Right renal cortex interstitium (tissue), 3 donors: ENCODE results near the gene RALGAPA2. TPM values are rescaled to one million over a fixed set of nuclear protein-coding genes. Genes with fewer than 3 reads are reported as not detected.

ENCODE experiments used
- DNase-seq, 3 donors: peaks; one replicate each; pipeline ENCODE4 v3.0.0-alpha.2; 2013; ENCODE audit warnings: low read depth in 3 of 3, low spot score in 2 of 3
- polyA plus RNA-seq, 3 donors: library from polyadenylated mRNA; unstranded; fragments of 120-200 nt; gene quantifications; one replicate each; pipeline ENCODE4 v1.2.1, GENCODE V29; 2013; ENCODE audit not compliant: insufficient read length in 3 of 3

Gene RALGAPA2
- polyA plus RNA-seq: 10 to 100 TPM; 17.4 to 20.0 (median 18.7) TPM

GRCh38 chr20:20712474-20713243 is at the start of gene RALGAPA2:
RALGAPA2 (minus strand) TSS chr20:20712644; CDS start chr20:20712480, 164 bp downstream.
- DNase-seq: peak; percentile 93 to 97 (median 94)

GRCh38 chr20:20761301-20761700 is 48.9 kb upstream of the RALGAPA2 start:
- DNase-seq: no peak

- no peak for DNase-seq
Measured at GRCh38 chr20:20759132-20759531, 46.7 kb upstream of the RALGAPA2 start.

GRCh38 chr20:20755674-20756319 is 43.4 kb upstream of the RALGAPA2 start:
- DNase-seq: no peak

GRCh38 chr20:20755231-20755630 is 42.8 kb upstream of the RALGAPA2 start:
- no peak for DNase-seq

GRCh38 chr20:20754714-20755113 is 42.3 kb upstream of the RALGAPA2 start:
- DNase-seq: no peak

GRCh38 chr20:20752712-20753111 is 40.3 kb upstream of the RALGAPA2 start:
- no peak for DNase-seq

- no peak for DNase-seq
Measured at GRCh38 chr20:20747298-20747697, 34.9 kb upstream of the RALGAPA2 start.

GRCh38 chr20:20744170-20744725 is 31.8 kb upstream of the RALGAPA2 start:
- DNase-seq: no peak

- no peak for DNase-seq
Measured at GRCh38 chr20:20743511-20744169, 31.2 kb upstream of the RALGAPA2 start.

GRCh38 chr20:20741087-20742045 is 28.9 kb upstream of the RALGAPA2 start:
- no peak for DNase-seq

- DNase-seq: no peak
Measured at GRCh38 chr20:20740541-20740940, 28.1 kb upstream of the RALGAPA2 start.

- DNase-seq: no peak
Measured at GRCh38 chr20:20737158-20737557, 24.7 kb upstream of the RALGAPA2 start.

- no peak for DNase-seq
Measured at GRCh38 chr20:20736303-20736702, 23.9 kb upstream of the RALGAPA2 start.

GRCh38 chr20:20734475-20734948 is 22.1 kb upstream of the RALGAPA2 start:
- DNase-seq: no peak

GRCh38 chr20:20733943-20734342 is 21.5 kb upstream of the RALGAPA2 start:
- DNase-seq: no peak

- DNase-seq: no peak
Measured at GRCh38 chr20:20732641-20733040, 20.2 kb upstream of the RALGAPA2 start.

GRCh38 chr20:20731945-20732296 is 19.5 kb upstream of the RALGAPA2 start:
- DNase-seq: no peak

GRCh38 chr20:20731000-20731944 is 18.8 kb upstream of the RALGAPA2 start:
- DNase-seq: no peak
